GM21717 (cell line): ENCODE data around the gene SPHK1.

Experiments used
- ATAC-seq: cut with Tn5 transposase; IDR thresholded peaks from one replicate; pipeline ENCODE4 v1.9.1; 2021; ENCODE audit warnings: mild to moderate bottlenecking, moderate library complexity; ENCODE audit not compliant: unreplicated experiment

SPHK1 gene

GRCh38 chr17:76383546-76384221, 725 bp upstream of the SPHK1 start:
- peak; percentile 12 for ATAC-seq

DNA sequence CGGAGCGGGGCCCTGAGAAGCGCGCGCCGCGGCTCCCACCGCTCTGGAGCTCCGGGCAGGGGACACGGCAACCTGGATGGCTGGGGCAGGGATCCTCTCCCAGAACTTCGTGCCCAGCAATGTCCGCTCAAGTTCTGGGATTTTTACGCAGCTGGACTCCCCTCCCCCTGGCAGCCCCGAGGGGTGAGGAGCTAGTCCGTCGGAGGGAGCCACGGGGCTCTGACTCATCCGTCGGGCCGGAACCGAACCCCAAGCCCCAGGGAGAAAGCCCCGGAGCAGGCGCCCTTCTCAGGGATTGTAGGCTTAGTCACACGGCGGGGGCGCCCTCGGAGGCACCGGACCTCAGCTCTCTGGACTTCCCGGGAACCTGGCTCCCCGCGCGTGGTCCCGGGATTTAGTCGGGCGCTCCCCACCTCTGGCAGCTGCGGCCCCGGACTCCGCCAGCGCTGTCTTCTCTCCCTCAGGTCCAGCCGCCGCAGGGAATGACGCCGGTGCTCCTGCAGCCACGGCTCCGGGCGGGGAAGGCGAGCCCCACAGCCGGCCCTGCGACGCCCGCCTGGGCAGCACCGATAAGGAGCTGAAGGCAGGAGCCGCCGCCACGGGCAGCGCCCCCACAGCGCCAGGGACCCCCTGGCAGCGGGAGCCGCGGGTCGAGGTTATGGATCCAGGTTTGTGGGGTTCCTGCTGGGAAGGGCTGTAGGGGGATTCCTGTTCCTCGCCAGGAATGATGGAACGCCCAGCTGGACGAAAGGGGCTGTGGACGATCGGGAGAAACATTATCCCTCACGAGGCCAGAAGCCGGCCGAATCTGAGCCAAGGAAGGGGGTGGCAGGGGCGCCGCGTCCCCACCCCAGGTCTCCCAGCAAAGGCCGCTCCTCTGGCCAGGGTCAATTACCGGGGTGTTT, 830 bp downstream of the SPHK1 start:
- ATAC-seq, result no peak

- ATAC-seq, result no peak
Observed at GRCh38 chr17:76385892-76386786, 1.7 kb downstream of the SPHK1 start.

GRCh38 chr17:76386966-76387765, 2.8 kb downstream of the SPHK1 start:
- ATAC-seq, result no peak

DNA sequence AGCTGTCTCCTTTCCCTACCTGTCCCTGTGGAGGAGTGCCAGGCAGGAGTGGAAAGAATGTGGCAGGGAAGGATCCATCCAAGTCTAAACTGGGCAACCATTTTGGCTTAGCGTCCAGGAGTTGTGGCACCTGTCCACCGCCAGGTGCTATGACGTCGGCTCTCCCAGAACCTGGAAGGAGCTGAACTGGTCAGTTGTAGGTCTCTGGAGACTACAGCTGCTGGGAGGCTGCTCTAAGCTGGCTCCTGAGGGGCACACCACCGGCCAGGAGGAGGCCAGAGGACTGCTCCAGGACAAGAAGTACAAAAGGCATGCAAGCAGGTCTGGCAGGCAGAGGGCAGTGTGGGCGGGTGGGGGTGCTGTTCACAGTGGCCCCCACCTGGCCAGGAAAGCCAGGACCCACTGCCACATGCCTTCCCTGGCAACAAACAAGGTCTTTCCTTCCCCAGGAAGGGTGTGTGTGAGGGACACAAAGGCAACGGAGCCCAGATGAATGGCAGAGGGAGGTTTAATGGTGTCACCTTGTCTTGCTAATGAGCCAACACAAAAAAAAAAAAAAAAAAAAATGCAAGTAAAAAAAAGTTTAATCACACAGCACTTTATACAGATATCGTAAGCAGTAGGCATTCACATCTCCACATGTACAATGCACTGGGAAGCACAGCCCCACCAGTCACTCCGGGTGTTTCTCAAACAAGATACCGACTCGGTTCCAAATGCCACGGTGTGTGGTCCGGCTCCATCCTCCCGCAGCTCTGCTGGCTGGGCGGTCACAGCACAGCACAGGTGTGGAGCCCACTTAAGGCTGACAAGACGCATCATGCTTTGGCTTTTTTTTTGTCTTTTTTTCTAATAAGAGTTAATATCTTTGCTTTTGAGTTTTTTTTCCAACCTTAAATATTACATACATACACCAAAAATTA, 4.8 kb downstream of the SPHK1 start:
- ATAC-seq, result no peak

DNA sequence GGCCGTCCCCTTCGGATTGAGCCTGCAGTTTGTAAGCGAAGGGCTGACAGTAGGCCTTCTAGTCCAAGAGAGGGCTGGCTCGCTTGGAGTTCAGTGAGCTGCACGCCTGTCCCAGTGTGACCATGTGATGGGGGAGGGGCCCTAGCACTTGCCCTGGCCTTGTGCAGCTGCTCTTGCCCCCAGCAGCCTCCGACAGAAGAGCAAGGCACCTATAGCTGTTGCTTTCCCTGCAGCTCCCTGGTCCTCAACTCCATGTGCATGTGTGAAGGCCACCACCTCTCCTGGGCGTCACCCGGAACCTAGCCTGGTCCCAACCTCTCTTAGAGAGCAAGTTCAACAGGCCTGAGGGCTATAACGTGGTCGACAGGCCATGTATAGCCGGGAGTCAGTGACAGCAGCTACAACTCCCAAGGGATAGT, 5.6 kb downstream of the SPHK1 start:
- no peak for ATAC-seq

- no peak for ATAC-seq
Observed at GRCh38 chr17:76391200-76391715, 6.8 kb downstream of the SPHK1 start.

DNA sequence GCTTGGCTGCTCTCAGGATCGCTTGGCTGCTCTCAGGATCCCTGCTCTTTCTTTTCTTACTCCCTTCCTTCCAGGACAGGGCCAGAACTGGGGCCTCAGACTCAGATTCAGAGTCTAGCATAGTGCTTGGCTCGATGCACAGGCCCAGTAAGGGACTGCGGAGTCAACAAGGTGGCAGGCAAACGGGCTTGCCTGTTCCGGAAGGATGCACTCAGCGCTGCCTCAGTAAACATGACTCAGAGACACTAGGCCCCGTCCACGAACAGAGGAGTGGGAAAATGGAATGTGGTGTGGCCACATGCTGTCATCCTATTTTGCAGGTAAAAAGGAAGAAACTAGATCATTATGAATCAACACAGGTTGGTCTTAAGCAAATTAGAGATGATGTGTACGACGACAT, 9.8 kb downstream of the SPHK1 start:
- ATAC-seq, result no peak

DNA sequence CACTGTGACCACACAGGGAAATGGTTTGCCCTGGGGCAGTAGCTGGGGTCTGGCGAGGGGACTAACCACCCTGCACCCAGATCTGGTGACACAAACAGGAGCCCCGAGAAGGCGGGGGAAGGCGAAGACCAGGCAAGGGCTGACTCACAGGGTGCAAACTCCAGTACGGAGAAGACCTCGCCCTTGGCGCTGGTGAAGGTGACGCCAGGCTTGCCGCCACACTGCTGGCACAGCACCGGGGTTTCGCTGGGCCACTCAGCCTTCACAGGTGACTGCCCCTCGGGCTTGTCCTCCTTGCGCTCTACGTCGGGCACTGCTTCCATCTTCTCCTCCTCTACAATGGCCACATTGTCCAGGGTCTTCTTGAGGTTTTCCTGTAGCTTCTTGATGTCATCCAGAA, 11.6 kb downstream of the SPHK1 start:
- ATAC-seq, result no peak

DNA sequence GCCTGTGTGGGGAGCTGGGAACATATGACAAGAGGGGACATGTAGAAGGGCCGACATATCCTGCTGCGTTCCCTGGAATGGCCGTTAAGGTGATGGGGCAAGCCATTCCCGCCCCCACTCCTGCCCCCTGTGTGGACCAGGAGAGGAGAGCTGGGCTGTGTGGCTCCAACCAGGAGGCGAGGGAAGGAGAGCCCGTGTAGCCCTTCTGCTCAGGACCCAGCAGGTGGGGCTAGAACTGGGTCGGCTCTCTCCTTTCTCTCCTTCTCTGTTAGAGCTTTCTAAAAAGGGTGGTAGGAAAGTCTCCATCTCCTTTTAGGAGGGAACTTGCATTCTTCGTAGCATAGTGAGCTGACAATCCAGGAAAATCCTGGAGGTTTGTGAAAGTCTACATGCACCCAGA, 12.8 kb downstream of the SPHK1 start:
- no peak for ATAC-seq

GRCh38 chr17:76397687-76398522, 13.5 kb downstream of the SPHK1 start:
- ATAC-seq, result no peak

GRCh38 chr17:76398523-76399174, 14.2 kb downstream of the SPHK1 start:
- no peak for ATAC-seq

- ATAC-seq, result no peak
Observed at GRCh38 chr17:76399175-76400172, 15.1 kb downstream of the SPHK1 start.

DNA sequence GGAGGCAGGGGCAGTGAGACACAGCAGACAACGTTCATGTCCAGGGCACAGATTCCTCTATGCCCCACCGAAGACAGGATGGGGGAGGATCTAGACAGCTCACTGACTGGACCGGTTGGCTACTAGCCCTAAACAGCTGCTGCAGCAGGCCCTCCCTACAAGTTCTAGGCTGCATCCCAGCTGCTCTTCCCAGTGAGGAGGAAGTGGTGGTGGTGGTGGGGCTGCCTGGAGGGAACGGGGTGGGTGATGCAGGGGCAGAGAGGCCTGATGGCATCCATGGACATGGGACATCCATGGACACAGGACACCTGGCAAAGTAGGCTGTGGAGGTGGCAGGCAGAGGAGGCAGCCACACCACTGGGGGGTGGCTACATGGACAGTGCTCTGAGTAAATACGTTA, 18.3 kb downstream of the SPHK1 start:
- no peak for ATAC-seq

DNA sequence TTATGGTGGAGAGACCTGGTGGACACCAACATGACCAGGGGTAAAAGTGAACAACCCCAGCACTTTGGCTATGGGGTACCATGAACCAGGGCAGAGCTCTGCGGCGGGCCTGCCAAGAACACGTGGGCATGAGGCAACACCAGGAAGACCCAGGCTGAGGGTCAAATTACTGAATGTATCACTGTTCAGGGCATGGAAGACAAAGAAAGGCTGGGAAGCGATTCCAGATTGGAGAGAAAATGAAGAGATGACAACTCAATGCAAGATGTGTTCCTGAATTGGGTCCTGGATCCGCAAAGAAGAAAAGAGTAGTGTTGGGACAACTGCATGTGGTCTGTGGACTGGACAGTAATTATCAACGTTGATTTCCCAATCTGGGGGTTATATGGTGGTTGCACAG, 19.8 kb downstream of the SPHK1 start:
- no peak for ATAC-seq

- ATAC-seq, result no peak
Observed at GRCh38 chr17:76404976-76405563, 20.7 kb downstream of the SPHK1 start.
